Activated CD4-positive, alpha-beta T cell treated with anti-CD3 and anti-CD28 coated beads for 36 hours (primary cell): ENCODE data around the gene EIF1AD. TPM values are rescaled to one million over a fixed set of nuclear protein-coding genes. Genes with fewer than 3 reads are reported as not detected.

ENCODE experiments used
- ATAC-seq: fragments of 200-7000 bp; cut with Tn5 transposase; one replicate; pipeline ENCODE4 v1.10.0; 2021; ENCODE audit warnings: mild to moderate bottlenecking, moderate library complexity
- CTCF ChIA-PET: fragments of 350-600 bp; sonication (Branson Sonifier 250); formaldehyde crosslinking; loops from one replicate; lab custom pipeline; 2021; ENCODE audit warnings: antibody characterized with exemption; lab: Charles Lee
- POLR2A ChIA-PET: fragments of 350-600 bp; sonication (Branson Sonifier 250); formaldehyde crosslinking; loops from one replicate; lab custom pipeline; 2021; ENCODE audit warnings: antibody characterized with exemption, inconsistent platforms; lab: Charles Lee
- DNase-seq: peaks from one replicate; pipeline ENCODE4 v3.0.0-alpha.2; 2020
- H3K27ac Mint-ChIP-seq: one replicate; pipeline ENCODE4 v1.8.0; 2021; ENCODE audit warnings: mixed read lengths
- H3K27me3 Mint-ChIP-seq: one replicate; pipeline ENCODE4 v1.8.0; 2021; ENCODE audit warnings: mixed read lengths
- H3K36me3 Mint-ChIP-seq: one replicate; pipeline ENCODE4 v1.8.0; 2021; ENCODE audit warnings: low read depth, mixed read lengths
- H3K4me1 Mint-ChIP-seq: one replicate; pipeline ENCODE4 v1.8.0; 2021; ENCODE audit warnings: mixed read lengths
- H3K4me3 Mint-ChIP-seq: one replicate; pipeline ENCODE4 v1.8.0; 2021; ENCODE audit warnings: mild to moderate bottlenecking, moderate library complexity, mixed read lengths
- H3K9me3 Mint-ChIP-seq: one replicate; pipeline ENCODE4 v1.8.0; 2021; ENCODE audit warnings: low read depth, mixed read lengths
- intact Hi-C, 2 experiments: fragments of 100-400 bp; cut with DNase I in 1 of 2; cut with micrococcal nuclease in 1 of 2; formaldehyde crosslinking; loops; one replicate each; pipeline versions ENCODE4 v1.14.2 to v1.15.1; 2022 to 2024; cut with DNase I, micrococcal nuclease
- total RNA-seq, 2 experiments: library from RNA; stranded (reverse); gene quantifications; one replicate each; pipeline ENCODE4 v1.2.3, GENCODE V29; 2021

The EIF1AD gene
- total RNA-seq, 2 experiments from 2014 or later: 45.1 to 52.2 TPM

- Mint-ChIP-seq H3K36me3 (peaks cover 18% of the 10 kb centered on the region), H3K9me3 (no peaks in the 10 kb centered on the region), H3K27me3 (no peaks in the 10 kb centered on the region), H3K4me3 (no peak overlapping the region), H3K4me1 (no peaks in the 10 kb centered on the region), H3K27ac (no peak overlapping the region)
- ATAC-seq (no peak), DNase-seq (no peak)
- intact Hi-C loops: no loop called here
- POLR2A ChIA-PET: no interaction called here
- CTCF ChIA-PET: no interaction called here
Observed at GRCh38 chr11:65981101-65981740, 20.7 kb downstream of the EIF1AD start.

GRCh38 chr11:65979261-65979759 lies 22.6 kb downstream of the EIF1AD start:
- CTCF ChIA-PET: no interaction called here
- Mint-ChIP-seq H3K36me3 (peaks cover 26% of the 10 kb centered on the region), H3K27me3 (no peaks in the 10 kb centered on the region), H3K27ac (no peak overlapping the region), H3K9me3 (no peaks in the 10 kb centered on the region), H3K4me1 (no peaks in the 10 kb centered on the region), H3K4me3 (no peak overlapping the region)
- intact Hi-C loops: no loop called here
- DNase-seq (no peak), ATAC-seq (no peak)
- POLR2A ChIA-PET: no interaction called here

GRCh38 chr11:65978391-65979238 lies 23.3 kb downstream of the EIF1AD start:
- no peaks in the 10 kb centered on the region for H3K27me3 Mint-ChIP-seq
- CTCF ChIA-PET: interaction anchor here (0.8 kb wide), 1 partner anchor 119 kb away, joined by 4 read pairs; no protein-coding TSS in a partner anchor
- H3K9me3 Mint-ChIP-seq: no peaks in the 10 kb centered on the region
- POLR2A ChIA-PET: interaction anchor here (0.6 kb wide), 1 partner anchor 66 kb away, joined by 3 read pairs; no protein-coding TSS in a partner anchor
- ATAC-seq: no peak
- H3K36me3 Mint-ChIP-seq: peaks cover 28% of the 10 kb centered on the region
- H3K4me3 Mint-ChIP-seq: no peak overlapping the region
- H3K27ac Mint-ChIP-seq: no peak overlapping the region
- no peak for DNase-seq
- intact Hi-C loops: no loop called here
- no peaks in the 10 kb centered on the region for H3K4me1 Mint-ChIP-seq

- intact Hi-C loops: no loop called here
- ChIA-PET POLR2A (interaction anchor here (0.6 kb wide), 1 partner anchor 66 kb away, joined by 3 read pairs; no protein-coding TSS in a partner anchor), CTCF (interaction anchor here (0.6 to 0.8 kb wide), 2 partner anchors 14 to 118 kb away, joined by 3 to 4 read pairs; no protein-coding TSS in a partner anchor)
- H3K27me3 Mint-ChIP-seq: no peaks in the 10 kb centered on the region
- H3K27ac Mint-ChIP-seq: no peak overlapping the region
- H3K4me1 Mint-ChIP-seq: no peaks in the 10 kb centered on the region
- H3K4me3 Mint-ChIP-seq: no peak overlapping the region
- peaks cover 35% of the 10 kb centered on the region for H3K36me3 Mint-ChIP-seq
- no peaks in the 10 kb centered on the region for H3K9me3 Mint-ChIP-seq
- ATAC-seq: no peak
- no peak for DNase-seq
Observed at GRCh38 chr11:65977621-65978390, 24.2 kb downstream of the EIF1AD start.

GRCh38 chr11:65976216-65977176 lies 25.5 kb downstream of the EIF1AD start:
- no peaks in the 10 kb centered on the region for H3K4me1 Mint-ChIP-seq
- H3K27ac Mint-ChIP-seq: no peak overlapping the region
- CTCF ChIA-PET: interaction anchor here (0.5 to 1.2 kb wide), 5 partner anchors 13 to 645 kb away, joined by 3 to 4 read pairs (median 3); no protein-coding TSS in a partner anchor
- no peak overlapping the region for H3K4me3 Mint-ChIP-seq
- ATAC-seq (no peak), DNase-seq (no peak)
- peaks cover 42% of the 10 kb centered on the region for H3K36me3 Mint-ChIP-seq
- POLR2A ChIA-PET: no interaction called here
- no peaks in the 10 kb centered on the region for H3K27me3 Mint-ChIP-seq
- intact Hi-C loops: no loop called here
- H3K9me3 Mint-ChIP-seq: no peaks in the 10 kb centered on the region

GRCh38 chr11:65975771-65976170 lies 26.2 kb downstream of the EIF1AD start:
- ChIA-PET POLR2A (interaction anchor here (0.7 kb wide), 1 partner anchor 99 kb away, joined by 3 read pairs; no protein-coding TSS in a partner anchor), CTCF (interaction anchor here (0.7 to 1.2 kb wide), 2 partner anchors 91 to 644 kb away, joined by 3 to 4 read pairs; no protein-coding TSS in a partner anchor)
- no peaks in the 10 kb centered on the region for H3K27me3 Mint-ChIP-seq

GRCh38 chr11:65973439-65974110 lies 28.4 kb downstream of the EIF1AD start:
- ChIA-PET CTCF (no interaction called here), POLR2A (no interaction called here)
- no peaks in the 10 kb centered on the region for H3K9me3 Mint-ChIP-seq
- intact Hi-C loops: no loop called here
- DNase-seq (no peak), ATAC-seq (no peak)
- H3K27ac Mint-ChIP-seq: no peak overlapping the region
- no peaks in the 10 kb centered on the region for H3K4me1 Mint-ChIP-seq
- H3K36me3 Mint-ChIP-seq: peaks cover 43% of the 10 kb centered on the region
- no peak overlapping the region for H3K4me3 Mint-ChIP-seq
- H3K27me3 Mint-ChIP-seq: no peaks in the 10 kb centered on the region

More at GRCh38 chr11:65975771-65976170, 26.2 kb downstream of the EIF1AD start:
- H3K4me3 Mint-ChIP-seq: no peak overlapping the region
- H3K9me3 Mint-ChIP-seq: no peaks in the 10 kb centered on the region
- DNase-seq (no peak), ATAC-seq (no peak)
- H3K27ac Mint-ChIP-seq: no peak overlapping the region
- no peaks in the 10 kb centered on the region for H3K4me1 Mint-ChIP-seq
- peaks cover 42% of the 10 kb centered on the region for H3K36me3 Mint-ChIP-seq
- intact Hi-C loops: no loop called here

- no peak overlapping the region for H3K27ac Mint-ChIP-seq
- ATAC-seq (no peak), DNase-seq (no peak)
- CTCF ChIA-PET: interaction anchor here (0.6 to 1.2 kb wide), 6 partner anchors 47 to 250 kb away, joined by 3 to 4 read pairs (median 3); partner anchors contain the start of genes CATSPER1, CCDC85B and FIBP
- H3K27me3 Mint-ChIP-seq: no peaks in the 10 kb centered on the region
- no peaks in the 10 kb centered on the region for H3K4me1 Mint-ChIP-seq
- peaks cover 45% of the 10 kb centered on the region for H3K36me3 Mint-ChIP-seq
- no peaks in the 10 kb centered on the region for H3K9me3 Mint-ChIP-seq
- intact Hi-C loops: no loop called here
- H3K4me3 Mint-ChIP-seq: no peak overlapping the region
- POLR2A ChIA-PET: no interaction called here
Observed at GRCh38 chr11:65972116-65972515, 29.8 kb downstream of the EIF1AD start.

- DNase-seq: no peak
- ATAC-seq: no peak
- ChIA-PET POLR2A (no interaction called here), CTCF (no interaction called here)
- Mint-ChIP-seq H3K27ac (no peak overlapping the region), H3K9me3 (no peaks in the 10 kb centered on the region), H3K27me3 (no peaks in the 10 kb centered on the region), H3K4me1 (peaks cover 3% of the 10 kb centered on the region), H3K36me3 (peaks cover 53% of the 10 kb centered on the region), H3K4me3 (no peak overlapping the region)
- intact Hi-C loops: no loop called here
Observed at GRCh38 chr11:65968600-65969482, 33.1 kb downstream of the EIF1AD start.
